IPS-20b (cell line): ENCODE results near the gene HOMER3.

Experiments used
- H3K27ac ChIP-seq: one replicate; pipeline ENCODE4 v1.5.1; 2013; ENCODE audit warnings: low read length
- H3K27me3 ChIP-seq: 2 replicates; pipeline ENCODE4 v1.6.1; 2013; ENCODE audit warnings: mild to moderate bottlenecking, low read length, inconsistent platforms; ENCODE audit not compliant: insufficient read depth
- H3K36me3 ChIP-seq: 2 replicates; pipeline ENCODE4 v1.6.1; 2013; ENCODE audit warnings: low read depth, mild to moderate bottlenecking, inconsistent platforms, low read length, moderate library complexity; ENCODE audit not compliant: insufficient read depth
- H3K4me1 ChIP-seq: 2 replicates; pipeline ENCODE4 v1.6.1; 2013; ENCODE audit warnings: mild to moderate bottlenecking, control low read depth, inconsistent platforms, low read length, moderate library complexity; ENCODE audit not compliant: insufficient read depth
- H3K4me3 ChIP-seq: 2 replicates; pipeline ENCODE4 v1.5.1; 2013; ENCODE audit warnings: mild to moderate bottlenecking, low read length, inconsistent platforms
- H3K9ac ChIP-seq: 2 replicates; pipeline ENCODE4 v1.6.1; 2013; ENCODE audit warnings: low read depth, mild to moderate bottlenecking, inconsistent platforms, low read length, moderate library complexity
- H3K9me3 ChIP-seq: 2 replicates; pipeline ENCODE4 v1.6.1; 2013; ENCODE audit warnings: mild to moderate bottlenecking, low read depth, low read length, inconsistent platforms; ENCODE audit not compliant: insufficient read depth

HOMER3 gene

GRCh38 chr19:18951721-18952281, 10.8 kb upstream of the HOMER3 start:
- no peaks in the 10 kb centered on the region for H3K4me1 ChIP-seq
- no peaks in the 10 kb centered on the region for H3K27me3 ChIP-seq
- no peaks in the 10 kb centered on the region for H3K9me3 ChIP-seq
- H3K36me3 ChIP-seq: no peaks in the 10 kb centered on the region
- no peak overlapping the region for H3K27ac ChIP-seq
- no peak overlapping the region for H3K9ac ChIP-seq
- no peak overlapping the region for H3K4me3 ChIP-seq

DNA sequence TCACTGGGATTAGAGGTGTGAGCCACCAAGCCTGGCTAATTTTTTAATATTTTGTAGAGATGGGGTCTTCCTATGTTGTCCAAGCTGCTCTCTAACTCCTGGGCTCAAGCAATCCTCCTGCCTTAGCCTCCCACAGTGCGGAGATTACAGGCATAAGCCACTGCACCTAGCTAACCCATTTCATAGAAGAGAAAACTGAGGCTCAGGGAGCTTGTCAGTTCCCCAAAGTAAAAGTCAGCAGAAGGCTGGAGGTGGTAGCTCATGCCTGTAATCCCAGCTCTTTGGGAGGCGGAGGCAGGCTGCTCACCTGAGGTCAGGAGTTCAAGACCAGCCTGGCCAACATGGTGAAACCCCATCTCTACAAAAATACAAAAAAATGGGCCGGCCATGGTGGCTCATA, 8.8 kb upstream of the HOMER3 start:
- H3K4me1 ChIP-seq: no peaks in the 10 kb centered on the region
- H3K27me3 ChIP-seq: no peaks in the 10 kb centered on the region
- H3K36me3 ChIP-seq: no peaks in the 10 kb centered on the region
- H3K9me3 ChIP-seq: no peaks in the 10 kb centered on the region
- no peak overlapping the region for H3K27ac ChIP-seq
- no peak overlapping the region for H3K9ac ChIP-seq
- no peak overlapping the region for H3K4me3 ChIP-seq

- no peaks in the 10 kb centered on the region for H3K4me1 ChIP-seq
- H3K27ac ChIP-seq: no peak overlapping the region
- H3K9me3 ChIP-seq: no peaks in the 10 kb centered on the region
- H3K27me3 ChIP-seq: no peaks in the 10 kb centered on the region
- H3K36me3 ChIP-seq: no peaks in the 10 kb centered on the region
- no peak overlapping the region for H3K4me3 ChIP-seq
- no peak overlapping the region for H3K9ac ChIP-seq
Measured at GRCh38 chr19:18948976-18949356, 7.9 kb upstream of the HOMER3 start.

DNA sequence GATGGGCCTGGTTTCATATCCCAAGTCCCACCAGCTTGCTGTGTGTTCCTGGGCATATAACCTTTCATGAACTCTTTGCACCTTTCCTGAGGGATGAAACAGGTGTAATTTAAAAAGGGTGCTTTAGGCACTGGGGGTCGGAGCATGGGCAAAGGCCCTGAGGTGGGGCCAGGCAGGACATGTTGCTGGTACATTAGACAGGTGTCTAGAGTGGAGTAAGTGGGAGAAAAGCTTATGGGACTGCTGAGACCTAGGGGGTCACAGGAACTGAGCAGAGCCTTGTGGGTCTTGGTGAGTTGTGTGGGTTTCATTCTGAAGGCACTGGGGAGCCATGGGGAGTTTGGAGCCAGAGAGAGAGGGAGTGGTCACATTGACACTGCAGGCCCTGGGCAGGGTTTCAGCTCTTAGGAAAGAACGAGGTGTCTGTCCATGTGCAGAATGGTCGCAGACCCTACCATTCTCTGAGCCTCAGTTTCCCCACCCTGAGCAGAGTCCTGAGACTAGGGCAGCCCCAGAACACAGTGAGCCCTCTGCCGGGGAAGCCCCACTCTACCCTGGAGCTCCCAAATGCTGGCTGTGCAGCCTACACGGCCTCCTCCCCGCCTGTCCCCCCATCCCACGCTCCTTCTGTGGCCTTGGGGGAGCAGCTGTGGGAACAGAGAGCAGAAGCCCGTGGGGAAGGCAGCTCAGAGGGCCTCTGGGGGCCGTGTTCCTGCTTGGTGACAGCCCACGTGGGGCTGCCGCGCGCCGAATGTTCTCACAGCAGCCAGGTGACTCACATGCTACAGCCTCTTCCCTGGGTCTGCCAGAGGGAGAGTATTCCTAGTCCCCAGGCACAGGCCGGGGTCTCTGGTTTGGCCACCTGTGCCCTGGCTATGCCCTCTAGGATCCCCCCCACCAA, 7.3 kb upstream of the HOMER3 start:
- Histone ChIP-seq H3K27me3 (no peaks in the 10 kb centered on the region), H3K27ac (no peak overlapping the region), H3K9ac (no peak overlapping the region), H3K36me3 (no peaks in the 10 kb centered on the region), H3K4me3 (no peak overlapping the region), H3K9me3 (no peaks in the 10 kb centered on the region), H3K4me1 (no peaks in the 10 kb centered on the region)

GRCh38 chr19:18946918-18947317, 5.9 kb upstream of the HOMER3 start:
- Histone ChIP-seq H3K27ac (no peak overlapping the region), H3K36me3 (no peaks in the 10 kb centered on the region), H3K4me3 (no peak overlapping the region), H3K4me1 (no peaks in the 10 kb centered on the region), H3K9ac (no peak overlapping the region), H3K9me3 (no peaks in the 10 kb centered on the region), H3K27me3 (peaks cover 1% of the 10 kb centered on the region)

- no peaks in the 10 kb centered on the region for H3K4me1 ChIP-seq
Measured at GRCh38 chr19:18946335-18946734, 5.3 kb upstream of the HOMER3 start.

DNA sequence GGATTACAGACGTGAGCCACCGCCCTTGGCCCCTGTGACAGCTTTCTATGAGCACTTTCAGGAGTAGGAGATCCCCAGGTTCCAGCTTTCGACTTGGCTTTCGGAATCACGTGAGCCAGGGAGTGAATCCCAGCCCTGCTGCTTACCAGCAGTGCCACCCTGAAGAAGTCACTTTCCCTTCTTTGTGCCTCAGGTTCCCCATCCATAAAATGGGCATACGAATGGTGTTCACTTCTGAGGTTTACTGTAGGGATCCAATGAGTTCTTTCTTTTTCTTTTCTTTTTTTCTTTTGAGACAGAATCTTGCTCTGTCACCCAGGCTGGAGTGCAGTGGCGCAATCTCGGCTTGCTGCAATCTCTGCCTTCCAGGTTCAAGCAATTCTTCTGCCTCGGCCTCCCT, 4.3 kb upstream of the HOMER3 start:
- Histone ChIP-seq H3K9ac (no peak overlapping the region), H3K27me3 (peaks cover 12% of the 10 kb centered on the region), H3K9me3 (no peaks in the 10 kb centered on the region), H3K4me3 (no peak overlapping the region), H3K36me3 (no peaks in the 10 kb centered on the region), H3K4me1 (no peaks in the 10 kb centered on the region), H3K27ac (no peak overlapping the region)

More at GRCh38 chr19:18946335-18946734, 5.3 kb upstream of the HOMER3 start:
- H3K4me3 ChIP-seq: no peak overlapping the region
- no peak overlapping the region for H3K27ac ChIP-seq
- H3K36me3 ChIP-seq: no peaks in the 10 kb centered on the region
- H3K9ac ChIP-seq: no peak overlapping the region
- peaks cover 7% of the 10 kb centered on the region for H3K27me3 ChIP-seq
- no peaks in the 10 kb centered on the region for H3K9me3 ChIP-seq

- Histone ChIP-seq H3K9ac (no peak overlapping the region), H3K27me3 (peaks cover 15% of the 10 kb centered on the region), H3K4me3 (no peak overlapping the region), H3K27ac (no peak overlapping the region), H3K4me1 (peaks cover 5% of the 10 kb centered on the region), H3K36me3 (0 out of 2 replicates have a peak, but pooled peaks cover under 1% of the 10 kb centered on the region), H3K9me3 (no peaks in the 10 kb centered on the region)
Measured at GRCh38 chr19:18943465-18943864, 2.4 kb upstream of the HOMER3 start.

GRCh38 chr19:18942692-18943091, 1.7 kb upstream of the HOMER3 start:
- Histone ChIP-seq H3K36me3 (0 out of 2 replicates have a peak, but pooled peaks cover 5% of the 10 kb centered on the region), H3K27me3 (peaks cover 15% of the 10 kb centered on the region), H3K4me3 (no peak overlapping the region), H3K9me3 (no peaks in the 10 kb centered on the region), H3K9ac (no peak overlapping the region), H3K4me1 (peaks cover 5% of the 10 kb centered on the region), H3K27ac (no peak overlapping the region)

GRCh38 chr19:18941628-18942354, 774 bp upstream of the HOMER3 start:
- no peaks in the 10 kb centered on the region for H3K9me3 ChIP-seq
- H3K27me3 ChIP-seq: peaks cover 15% of the 10 kb centered on the region
- H3K4me1 ChIP-seq: peaks cover 5% of the 10 kb centered on the region
- 0 out of 2 replicates have a peak, but pooled peaks cover 5% of the 10 kb centered on the region for H3K36me3 ChIP-seq
- no peak overlapping the region for H3K27ac ChIP-seq
- H3K4me3 ChIP-seq: peak overlapping the region; percentile 60; the same call in 1 of the 2 replicates
- H3K9ac ChIP-seq: no peak overlapping the region

- Histone ChIP-seq H3K9ac (peak overlapping the region; percentile 76; the same call in 1 of the 2 replicates), H3K4me1 (peaks cover 5% of the 10 kb centered on the region), H3K27me3 (peaks cover 15% of the 10 kb centered on the region), H3K36me3 (0 out of 2 replicates have a peak, but pooled peaks cover 5% of the 10 kb centered on the region), H3K4me3 (peak overlapping the region; percentile 81), H3K9me3 (no peaks in the 10 kb centered on the region), H3K27ac (no peak overlapping the region)
Measured at GRCh38 chr19:18939922-18940768, 872 bp downstream of the HOMER3 start.
